SW 1271 (cell line): ENCODE measurements around the gene CRYGD.
"Not testable (repeated sequence)": the region's sequence is repeated elsewhere in the genome, so short reads cannot be mapped to it uniquely, and the experiment has no call there.

Experiments used
- DNase-seq, 2 experiments: peaks; one replicate each; lab custom pipeline; 2025; lab: John Stamatoyannopoulos, UW

The CRYGD gene

GRCh38 chr2:208124013-208124715, at the start of gene CRYGD:
CRYGD (minus strand) TSS chr2:208124524; CDS start chr2:208124473, 51 bp downstream.
- DNase-seq: not testable (repeated sequence)

GRCh38 chr2:208172125-208172524, 47.8 kb upstream of the CRYGD start:
- DNase-seq: no peak

- DNase-seq: no peak
Observed at GRCh38 chr2:208164951-208165755, 40.8 kb upstream of the CRYGD start.

- DNase-seq: no peak
Observed at GRCh38 chr2:208163489-208163888, 39.2 kb upstream of the CRYGD start, which contains the start of gene CRYGA. CRYGA (minus strand) TSS chr2:208163589; CDS start chr2:208163556, 33 bp downstream.

GRCh38 chr2:208156439-208156838, 32.1 kb upstream of the CRYGD start:
- DNase-seq: no peak

GRCh38 chr2:208153156-208153555, 28.8 kb upstream of the CRYGD start:
- no peak for DNase-seq

GRCh38 chr2:208150956-208151355, 26.6 kb upstream of the CRYGD start:
- no peak for DNase-seq

GRCh38 chr2:208150094-208150493, 25.8 kb upstream of the CRYGD start:
- DNase-seq: no peak

- DNase-seq: no peak
Observed at GRCh38 chr2:208148803-208149202, 24.5 kb upstream of the CRYGD start.

- DNase-seq: no peak
Observed at GRCh38 chr2:208147759-208148158, 23.4 kb upstream of the CRYGD start.

- no peak for DNase-seq
Observed at GRCh38 chr2:208147008-208147407, 22.7 kb upstream of the CRYGD start.

- no peak for DNase-seq
Observed at GRCh38 chr2:208146006-208146405, 21.7 kb upstream of the CRYGD start, which contains the start of gene CRYGB. CRYGB (minus strand) TSS chr2:208146158; CDS start chr2:208146120, 38 bp downstream.

- no peak for DNase-seq
Observed at GRCh38 chr2:208142925-208143799, 18.8 kb upstream of the CRYGD start.

GRCh38 chr2:208142240-208142924, 18.1 kb upstream of the CRYGD start:
- DNase-seq: no peak

- DNase-seq: no peak
Observed at GRCh38 chr2:208139447-208139846, 15.1 kb upstream of the CRYGD start.

GRCh38 chr2:208138334-208138733, 14.0 kb upstream of the CRYGD start:
- not testable (repeated sequence) for DNase-seq

- no peak for DNase-seq
Observed at GRCh38 chr2:208136716-208137094, 12.4 kb upstream of the CRYGD start.

GRCh38 chr2:208135794-208136715, 11.7 kb upstream of the CRYGD start:
- DNase-seq: no peak

- DNase-seq: no peak
Observed at GRCh38 chr2:208134928-208135586, 10.7 kb upstream of the CRYGD start.

- DNase-seq: no peak
Observed at GRCh38 chr2:208130712-208131110, 6.4 kb upstream of the CRYGD start.
